BLaER1 treated with 17β-estradiol and CSF1 and Interleukin-3, amounts not matched to agents 10 nM and 100 nM (cell line): Measurements from ENCODE around the gene RNF138.
"Not testable (repeated sequence)": the region's sequence is repeated elsewhere in the genome, so short reads cannot be mapped to it uniquely, and the experiment has no call there.

Experiments
- H3K27ac ChIP-seq, 11 experiments: shearing (Covaris generic); formaldehyde crosslinking; 2 replicates each; pipeline ENCODE4 v1.8.1; 2022
- H3K27me3 ChIP-seq, 11 experiments: shearing (Covaris generic); formaldehyde crosslinking; 2 replicates each; pipeline ENCODE4 v1.8.1; 2022
- H3K36me3 ChIP-seq, 11 experiments: shearing (Covaris generic); formaldehyde crosslinking; 2 replicates each; pipeline ENCODE4 v1.8.1; 2022
- H3K4me1 ChIP-seq, 10 experiments: shearing (Covaris generic); formaldehyde crosslinking; 2 replicates each; pipeline ENCODE4 v1.8.1; 2022
- H3K4me2 ChIP-seq, 11 experiments: shearing (Covaris generic); formaldehyde crosslinking; 2 replicates each; pipeline ENCODE4 v1.8.1; 2022
- H3K4me3 ChIP-seq, 10 experiments: shearing (Covaris generic); formaldehyde crosslinking; 2 replicates each; pipeline ENCODE4 v1.8.1; 2022
- H3K9ac ChIP-seq, 11 experiments: shearing (Covaris generic); formaldehyde crosslinking; 2 replicates each; pipeline ENCODE4 v1.8.1; 2022
- H3K9me3 ChIP-seq, 11 experiments: shearing (Covaris generic); formaldehyde crosslinking; replicated peaks in 1 of 11; 2 replicates each; pipeline ENCODE4 v1.8.1; 2022
- H4K20me1 ChIP-seq, 11 experiments: shearing (Covaris generic); formaldehyde crosslinking; 2 replicates each; pipeline ENCODE4 v1.8.1; 2022
- Cebpa-rat ChIP-seq, 11 experiments: shearing (Covaris generic); IDR thresholded peaks; 2 replicates each; pipeline ENCODE4 v1.8.1; 2022

Gene RNF138

DNA sequence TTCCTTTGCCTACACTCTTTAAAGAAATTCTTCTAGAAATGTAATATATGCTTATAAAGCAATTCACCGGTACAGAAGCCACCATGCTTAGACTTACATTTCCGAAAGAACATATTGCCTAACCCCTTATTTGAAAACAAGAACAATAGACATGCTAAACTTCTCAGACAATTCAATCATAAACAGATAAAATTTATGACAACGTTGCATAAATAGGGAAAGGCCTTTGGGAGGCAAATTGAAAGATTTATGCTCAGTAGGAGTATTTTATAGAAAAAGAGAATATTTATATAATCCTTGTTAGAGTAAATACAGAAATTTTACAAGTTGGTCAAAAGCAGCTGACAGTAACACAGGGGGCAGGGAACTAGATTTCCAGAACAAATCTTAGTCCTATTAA, 82.0 kb downstream of the RNF138 start:
- no peaks in the 10 kb centered on the region for H4K20me1 ChIP-seq
- H3K9ac ChIP-seq, result no peak overlapping the region
- no peak overlapping the region for H3K27ac ChIP-seq
- H3K36me3 ChIP-seq, result no peaks in the 10 kb centered on the region
- no peaks in the 10 kb centered on the region for H3K4me1 ChIP-seq
- H3K4me2 ChIP-seq, result no peak overlapping the region
- H3K27me3 ChIP-seq, result no peaks in the 10 kb centered on the region
- no peak for TF ChIP-seq Cebpa-rat (IDR thresholded peaks at IDR 0.05)
- H3K9me3 ChIP-seq, result no peaks in the 10 kb centered on the region
- no peak overlapping the region for H3K4me3 ChIP-seq

DNA sequence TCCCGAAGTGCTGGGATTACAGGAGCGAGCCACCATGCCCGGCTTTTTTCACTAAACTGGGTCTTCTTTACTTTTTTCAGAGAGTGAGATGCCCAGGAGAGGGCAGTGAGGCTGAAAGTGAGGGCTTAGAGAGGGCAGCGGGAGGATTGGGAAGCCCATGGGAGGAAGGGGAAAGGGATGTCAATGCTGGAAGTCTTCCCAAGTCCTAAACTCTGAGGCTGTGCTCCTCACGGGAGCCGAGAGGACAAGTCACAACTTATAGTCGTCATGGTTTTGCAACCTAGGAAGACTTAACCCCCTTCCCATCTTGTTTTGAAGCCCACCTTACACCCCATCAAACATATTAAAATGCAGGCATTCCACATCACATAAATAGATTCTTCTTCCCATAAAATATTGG, 83.0 kb downstream of the RNF138 start:
- H3K27ac ChIP-seq, result no peak overlapping the region
- no peak for TF ChIP-seq Cebpa-rat (IDR thresholded peaks at IDR 0.05)
- no peaks in the 10 kb centered on the region for H3K27me3 ChIP-seq
- no peak overlapping the region for H3K4me2 ChIP-seq
- no peaks in the 10 kb centered on the region for H3K4me1 ChIP-seq
- H3K9ac ChIP-seq, result no peak overlapping the region
- no peaks in the 10 kb centered on the region for H4K20me1 ChIP-seq
- no peak overlapping the region for H3K4me3 ChIP-seq
- H3K9me3 ChIP-seq, result no peaks in the 10 kb centered on the region
- no peaks in the 10 kb centered on the region for H3K36me3 ChIP-seq

DNA sequence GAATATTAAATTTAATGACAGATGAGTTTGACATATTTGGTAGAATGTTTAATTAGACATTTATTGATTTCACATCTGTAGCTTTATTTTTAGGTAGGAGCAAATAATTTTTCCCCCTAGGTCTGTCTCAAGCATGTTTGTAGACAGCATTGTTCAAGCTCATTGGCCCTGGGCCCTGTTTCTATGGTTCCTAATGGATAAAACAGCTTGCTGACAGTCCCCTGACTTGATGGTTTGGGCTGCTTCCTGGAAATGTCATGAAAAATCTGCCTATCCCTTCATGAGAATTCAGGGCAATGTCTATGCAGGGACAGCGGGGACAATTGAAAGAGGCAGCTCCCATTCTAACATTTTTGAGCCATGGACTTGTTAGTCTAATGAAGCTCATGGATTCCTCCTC, 83.6 kb downstream of the RNF138 start:
- no peak overlapping the region for H3K4me3 ChIP-seq
- H4K20me1 ChIP-seq, result no peaks in the 10 kb centered on the region
- H3K36me3 ChIP-seq, result no peaks in the 10 kb centered on the region
- no peaks in the 10 kb centered on the region for H3K9me3 ChIP-seq
- H3K27ac ChIP-seq, result no peak overlapping the region
- no peaks in the 10 kb centered on the region for H3K4me1 ChIP-seq
- H3K27me3 ChIP-seq, result no peaks in the 10 kb centered on the region
- no peak overlapping the region for H3K4me2 ChIP-seq
- no peak overlapping the region for H3K9ac ChIP-seq
- TF ChIP-seq Cebpa-rat (IDR thresholded peaks at IDR 0.05), result no peak

DNA sequence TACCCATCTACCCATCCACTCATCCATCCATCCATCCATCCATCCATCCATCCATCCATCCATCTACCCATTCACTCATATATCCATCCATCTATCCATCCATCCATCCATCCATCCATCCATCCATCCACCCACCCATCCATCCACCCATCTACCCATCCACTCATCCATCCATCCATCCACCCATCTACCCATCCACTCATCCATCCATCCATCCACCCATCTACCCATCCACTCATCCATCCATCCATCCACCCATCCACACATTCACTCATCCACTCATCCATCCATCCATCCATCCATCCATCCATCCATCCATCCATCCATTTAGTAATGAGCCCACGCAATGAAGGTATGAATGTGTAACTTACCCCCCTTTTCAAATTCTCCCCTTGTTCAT, 85.1 kb downstream of the RNF138 start:
- not testable (repeated sequence) for H3K9ac ChIP-seq, H4K20me1 ChIP-seq, H3K27ac ChIP-seq, H3K4me2 ChIP-seq, H3K9me3 ChIP-seq, H3K4me3 ChIP-seq, H3K4me1 ChIP-seq, H3K36me3 ChIP-seq, H3K27me3 ChIP-seq

DNA sequence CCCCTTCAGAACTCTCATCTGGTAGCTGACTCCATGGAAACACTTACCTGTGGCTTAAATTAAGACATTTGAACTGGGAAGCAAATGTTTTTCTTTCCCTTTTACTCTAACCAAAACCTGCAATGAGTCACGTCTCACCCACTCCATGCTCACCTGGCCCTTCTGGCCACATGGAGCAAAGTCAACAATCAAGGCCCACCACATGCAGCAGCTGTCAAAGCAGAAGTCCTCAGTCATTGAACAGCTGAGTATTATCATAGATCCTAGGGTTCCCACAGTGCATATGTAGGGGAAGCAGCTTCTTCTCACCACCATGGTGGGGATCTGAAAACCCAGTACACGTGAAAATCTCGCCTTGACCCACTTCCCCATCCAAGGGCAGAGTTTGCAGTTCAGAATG, 85.9 kb downstream of the RNF138 start:
- no peak for TF ChIP-seq Cebpa-rat (IDR thresholded peaks at IDR 0.05)
- Histone ChIP-seq H3K4me1 (no peaks in the 10 kb centered on the region), H3K36me3 (no peaks in the 10 kb centered on the region), H3K9ac (no peak overlapping the region), H3K27me3 (no peaks in the 10 kb centered on the region), H3K4me3 (no peak overlapping the region), H3K4me2 (no peak overlapping the region), H3K9me3 (no peaks in the 10 kb centered on the region), H4K20me1 (no peaks in the 10 kb centered on the region), H3K27ac (no peak overlapping the region)
